CD4-positive, alpha-beta T cell (primary cell): ENCODE measurements around the gene ANKS1B. TPM values are rescaled to one million over a fixed set of nuclear protein-coding genes. Genes with fewer than 3 reads are reported as not detected.

ENCODE experiments used
- ATAC-seq: fragments of 200-7000 bp; cut with Tn5 transposase; one replicate; pipeline ENCODE4 v1.10.0; 2022; ENCODE audit warnings: mild to moderate bottlenecking; ENCODE audit not compliant: poor library complexity
- CTCF ChIA-PET: fragments of 350-600 bp; sonication (Branson Sonifier 250); formaldehyde crosslinking; loops from one replicate; lab custom pipeline; 2021; ENCODE audit warnings: antibody characterized with exemption, inconsistent platforms; lab: Charles Lee
- POLR2A ChIA-PET: fragments of 350-600 bp; sonication (Branson Sonifier 250); formaldehyde crosslinking; loops from one replicate; lab custom pipeline; 2021; ENCODE audit warnings: antibody characterized with exemption, inconsistent platforms; lab: Charles Lee
- DNase-seq, 14 experiments: peaks; one replicate each; pipeline ENCODE4 v3.0.0-alpha.2; 2013 to 2020; ENCODE audit warnings: mixed read lengths in 2 of 14
- H3K27ac ChIP-seq, 2 donors: one replicate each; pipeline versions ENCODE4 v1.5.1 to v1.7.0; 2013; ENCODE audit warnings: low read length in 2 of 2, low read depth in 1 of 2, mild to moderate bottlenecking in 1 of 2
- H3K27me3 ChIP-seq, 2 experiments: 1 replicate in 1 of 2; 2 replicates in 1 of 2; pipeline versions ENCODE4 v1.6.1 to v1.7.0; 2013; ENCODE audit warnings: low read length in 2 of 2, control low read depth in 1 of 2, mild to moderate bottlenecking in 1 of 2, moderate library complexity in 1 of 2; ENCODE audit not compliant: insufficient read depth in 2 of 2, control insufficient read depth in 1 of 2
- H3K36me3 ChIP-seq: one replicate; pipeline ENCODE4 v1.6.1; 2013; ENCODE audit warnings: low read length, control low read depth; ENCODE audit not compliant: insufficient read depth
- H3K4me1 ChIP-seq: one replicate; pipeline ENCODE4 v1.6.1; 2013; ENCODE audit warnings: low read length, control low read depth; ENCODE audit not compliant: insufficient read depth
- H3K4me3 ChIP-seq: one replicate; pipeline ENCODE4 v1.5.1; 2013; ENCODE audit warnings: mild to moderate bottlenecking, low read length, moderate library complexity
- H3K9me3 ChIP-seq, 2 experiments: 1 replicate in 1 of 2; 2 replicates in 1 of 2; pipeline versions ENCODE4 v1.6.1 to v1.7.0; 2013; ENCODE audit warnings: low read length in 2 of 2, mild to moderate bottlenecking in 2 of 2, control low read depth in 1 of 2, moderate library complexity in 1 of 2; ENCODE audit not compliant: control insufficient read depth in 1 of 2, insufficient read depth in 1 of 2
- H3K27ac Mint-ChIP-seq: one replicate; pipeline ENCODE4 v1.8.0; 2020; ENCODE audit warnings: mixed read lengths
- H3K27me3 Mint-ChIP-seq: one replicate; pipeline ENCODE4 v1.8.0; 2021; ENCODE audit warnings: mixed read lengths
- H3K36me3 Mint-ChIP-seq: one replicate; pipeline ENCODE4 v1.8.0; 2021; ENCODE audit warnings: low read depth, mixed read lengths
- H3K4me1 Mint-ChIP-seq: one replicate; pipeline ENCODE4 v1.8.0; 2021; ENCODE audit warnings: low read depth, mixed read lengths
- H3K4me3 Mint-ChIP-seq: one replicate; pipeline ENCODE4 v1.8.0; 2020; ENCODE audit warnings: mild to moderate bottlenecking, mixed read lengths
- H3K9me3 Mint-ChIP-seq: one replicate; pipeline ENCODE4 v1.8.0; 2020; ENCODE audit warnings: mixed read lengths
- CTCF ChIP-seq: fragments of 200-600 bp; IDR thresholded peaks from one replicate; pipeline ENCODE4 v1.8.0; 2022; ENCODE audit warnings: antibody characterized with exemption, mild to moderate bottlenecking
- intact Hi-C, 2 experiments: fragments of 100-400 bp; cut with DNase I in 1 of 2; cut with micrococcal nuclease in 1 of 2; formaldehyde crosslinking; loops; one replicate each; pipeline versions ENCODE4 v1.15.1 to v1.9.0; 2023 to 2025; cut with DNase I, micrococcal nuclease
- total RNA-seq, 174 experiments: library from RNA in 2 of 174; stranded (reverse) in 2 of 174; gene quantifications; one replicate each; pipeline ENCODE4 v1.2.3 and lab custom pipeline; 2021 to 2026

The ANKS1B gene
- total RNA-seq, 2 experiments from 2014 or later, result 0.16 to 1.1 TPM

GRCh38 chr12:99265648-99266047 lies 719.1 kb downstream of the ANKS1B start:
- TF ChIP-seq CTCF, result no peak
- POLR2A ChIA-PET, result no interaction called here
- Mint-ChIP-seq H3K9me3 (peaks cover 12% of the 10 kb centered on the region), H3K27ac (no peak overlapping the region), H3K27me3 (no peaks in the 10 kb centered on the region), H3K4me1 (no peaks in the 10 kb centered on the region), H3K4me3 (no peak overlapping the region), H3K36me3 (no peaks in the 10 kb centered on the region)
- Histone ChIP-seq H3K27ac (no peak overlapping the region), H3K27me3 (no peaks in the 10 kb centered on the region), H3K4me1 (no peaks in the 10 kb centered on the region), H3K9me3 (peaks cover 0 to 4% of the 10 kb centered on the region in 2 experiments), H3K4me3 (no peak overlapping the region), H3K36me3 (no peaks in the 10 kb centered on the region)
- intact Hi-C loops, result no loop called here
- CTCF ChIA-PET, result no interaction called here
- no peak for DNase-seq
- ATAC-seq, result no peak

- Histone ChIP-seq H3K27ac (no peak overlapping the region), H3K4me1 (no peaks in the 10 kb centered on the region), H3K9me3 (no peaks in the 10 kb centered on the region), H3K4me3 (no peak overlapping the region), H3K36me3 (no peaks in the 10 kb centered on the region), H3K27me3 (no peaks in the 10 kb centered on the region)
- no peaks in the 10 kb centered on the region for H3K36me3 Mint-ChIP-seq
- TF ChIP-seq CTCF, result no peak
- CTCF ChIA-PET, result no interaction called here
- H3K4me1 Mint-ChIP-seq, result no peaks in the 10 kb centered on the region
- ATAC-seq (no peak), DNase-seq (no peak)
- intact Hi-C loops, result no loop called here
- H3K9me3 Mint-ChIP-seq, result peaks cover 12% of the 10 kb centered on the region
- H3K4me3 Mint-ChIP-seq, result no peak overlapping the region
- no peak overlapping the region for H3K27ac Mint-ChIP-seq
- H3K27me3 Mint-ChIP-seq, result no peaks in the 10 kb centered on the region
- POLR2A ChIA-PET, result no interaction called here
Observed at GRCh38 chr12:99261256-99261655, 723.5 kb downstream of the ANKS1B start.

GRCh38 chr12:99260456-99260996 lies 724.2 kb downstream of the ANKS1B start:
- CTCF ChIA-PET, result no interaction called here
- no peak overlapping the region for H3K27ac Mint-ChIP-seq
- H3K4me3 Mint-ChIP-seq, result no peak overlapping the region
- H3K4me1 Mint-ChIP-seq, result no peaks in the 10 kb centered on the region
- intact Hi-C loops, result no loop called here
- H3K27me3 ChIP-seq, result no peaks in the 10 kb centered on the region
- no peak for TF ChIP-seq CTCF
- no peaks in the 10 kb centered on the region for H3K36me3 Mint-ChIP-seq
- no peak overlapping the region for H3K27ac ChIP-seq
- H3K9me3 ChIP-seq, result no peaks in the 10 kb centered on the region
- H3K36me3 ChIP-seq, result no peaks in the 10 kb centered on the region
- DNase-seq, result no peak
- H3K9me3 Mint-ChIP-seq, result peaks cover 12% of the 10 kb centered on the region
- H3K4me1 ChIP-seq, result no peaks in the 10 kb centered on the region
- no peaks in the 10 kb centered on the region for H3K27me3 Mint-ChIP-seq
- no peak for ATAC-seq
- H3K4me3 ChIP-seq, result no peak overlapping the region
- POLR2A ChIA-PET, result no interaction called here
